ENCODE results near the gene CHCHD3.
"Not testable (repeated sequence)": the region's sequence is repeated elsewhere in the genome, so short reads cannot be mapped to it uniquely, and the experiment has no call there.

The CHCHD3 gene

DNA sequence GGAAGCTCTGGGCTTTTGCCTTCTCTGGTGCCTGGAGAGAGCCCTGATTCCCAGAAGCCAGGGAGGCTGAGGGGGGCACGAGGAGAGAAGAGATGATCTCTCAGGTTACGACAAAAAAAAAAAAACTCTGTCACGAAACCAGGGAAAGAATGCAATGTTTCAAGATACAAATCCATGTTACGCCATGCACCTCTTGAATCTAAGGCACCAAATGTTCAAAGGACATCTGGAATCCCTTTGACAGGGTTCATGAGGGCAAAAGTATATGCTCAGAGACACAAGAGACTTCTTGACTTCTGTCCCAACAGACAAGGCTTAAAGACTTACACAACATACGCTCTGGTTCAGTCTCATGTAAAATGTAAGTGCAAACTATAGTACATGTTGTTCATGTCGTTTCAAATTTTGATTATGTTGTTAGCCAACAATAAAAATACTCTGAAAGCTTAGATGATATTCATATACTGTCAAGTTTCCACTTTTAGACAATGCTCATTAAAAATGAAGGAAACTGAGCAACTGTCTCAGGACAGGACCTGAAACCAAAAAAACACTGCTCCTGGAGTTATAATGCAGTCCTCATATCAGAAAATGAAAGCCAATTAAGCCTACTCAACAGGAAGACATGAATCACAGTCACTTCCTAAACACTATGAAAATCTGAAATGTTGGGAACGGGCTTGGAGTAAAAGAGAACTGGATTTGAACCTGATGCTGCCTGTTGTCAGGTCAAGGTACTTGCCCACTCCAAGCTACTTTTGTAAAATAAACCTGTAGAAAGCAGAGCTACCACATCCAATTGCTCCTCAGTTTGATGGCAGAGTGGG lies 72.3 kb downstream of the CHCHD3 start:
- DNase-seq (ENCODE audit: low read depth in 4 of 4, low spot score in 1 of 4), result no peak

DNA sequence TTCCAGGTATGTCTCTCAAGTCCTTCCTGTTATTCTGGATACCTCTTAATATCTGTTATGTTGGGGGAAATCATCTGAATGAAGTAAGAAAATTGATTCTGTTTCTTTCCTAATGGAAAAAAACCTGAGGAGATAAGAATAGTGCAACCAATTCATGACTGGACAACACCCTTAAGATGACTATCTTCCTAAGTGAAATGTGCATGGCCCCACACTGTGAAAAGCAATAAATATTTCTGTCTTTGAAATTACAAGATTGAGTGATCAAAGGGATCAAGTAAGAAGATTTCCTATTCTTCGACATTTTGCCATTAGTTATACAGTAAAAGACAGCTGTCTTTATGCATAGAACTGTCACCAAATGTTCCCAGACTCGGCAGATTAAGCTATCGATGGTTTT lies 73.9 kb downstream of the CHCHD3 start:
- DNase-seq (ENCODE audit: low read depth in 4 of 4, low spot score in 1 of 4), result no peak

DNA sequence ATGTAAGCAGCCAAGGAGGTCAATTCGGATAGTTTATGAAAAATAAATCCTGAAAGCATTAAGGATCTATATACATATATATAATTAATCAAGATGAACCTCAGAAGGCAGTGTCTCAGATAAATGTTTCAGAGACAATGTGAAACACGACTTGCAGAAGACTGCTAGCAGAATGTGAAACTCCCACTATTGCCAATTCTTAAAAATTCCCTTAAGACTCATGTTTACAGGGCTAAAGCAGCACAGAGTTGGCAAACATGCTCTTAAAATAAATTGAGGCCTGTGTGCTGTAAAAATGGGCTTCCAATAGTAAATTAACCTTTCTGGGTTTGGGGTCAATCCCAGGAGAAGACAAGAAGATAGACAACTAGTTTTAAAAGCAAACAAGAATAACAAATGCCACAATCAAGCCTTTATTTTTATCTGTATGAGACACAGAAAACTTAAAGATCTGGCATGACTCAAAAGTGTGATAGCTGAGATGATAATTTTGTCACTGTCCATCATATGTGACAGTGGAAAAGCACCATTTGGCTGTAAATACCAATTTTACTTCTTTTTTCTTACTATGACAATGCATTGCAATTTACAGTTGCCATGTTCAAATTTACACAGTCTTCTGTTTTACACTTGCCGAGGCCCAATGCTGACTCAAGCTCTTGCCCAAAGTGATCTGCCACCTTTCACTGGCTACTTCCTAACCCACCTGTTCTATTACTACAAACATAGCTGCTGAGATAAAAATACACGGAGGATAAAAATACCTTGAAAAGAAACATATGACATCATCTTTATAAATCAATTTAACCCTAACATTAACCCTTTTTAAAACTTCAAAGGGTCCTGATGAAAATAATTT lies 78.6 kb downstream of the CHCHD3 start:
- no peak for DNase-seq (ENCODE audit: low read depth in 4 of 4, low spot score in 1 of 4)

DNA sequence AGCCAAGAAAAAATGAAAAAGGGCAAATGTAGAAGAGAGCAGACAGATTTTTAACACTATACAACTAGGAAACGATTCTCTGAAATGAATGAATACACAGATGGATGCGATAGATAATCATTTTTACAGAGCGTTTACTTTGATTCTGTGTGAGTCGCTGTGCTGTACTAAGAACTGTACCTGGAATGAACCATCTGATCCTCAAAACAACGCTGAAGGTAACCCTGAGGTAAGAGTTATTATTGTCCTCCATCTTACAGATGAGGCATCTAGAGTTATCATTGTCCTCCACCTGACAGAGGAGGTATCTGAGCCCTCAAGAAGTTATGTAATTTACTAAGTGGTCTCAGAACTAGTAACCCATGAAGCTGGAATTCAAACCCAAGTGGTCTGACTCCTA lies 80.2 kb downstream of the CHCHD3 start:
- DNase-seq (ENCODE audit: low read depth in 4 of 4, low spot score in 1 of 4), result no peak

DNA sequence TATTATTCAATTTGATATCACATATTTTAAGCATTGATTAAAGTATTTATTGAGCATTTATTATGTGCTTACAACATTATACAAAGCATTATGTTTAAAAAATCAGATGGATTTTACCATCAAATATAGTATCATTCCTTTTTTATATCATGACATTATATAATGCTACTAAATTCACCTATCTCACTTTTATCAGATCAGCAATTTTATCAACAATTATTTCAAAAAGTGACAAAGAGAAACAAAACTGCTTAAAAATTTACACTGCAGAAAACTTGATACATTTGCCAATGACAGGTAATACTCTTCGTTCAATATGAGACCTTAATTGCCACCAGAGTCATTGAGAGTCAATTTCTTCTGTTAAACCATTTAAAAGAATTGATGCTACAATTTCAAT lies 82.0 kb downstream of the CHCHD3 start:
- no peak for DNase-seq (ENCODE audit: low read depth in 4 of 4, low spot score in 1 of 4)

DNA sequence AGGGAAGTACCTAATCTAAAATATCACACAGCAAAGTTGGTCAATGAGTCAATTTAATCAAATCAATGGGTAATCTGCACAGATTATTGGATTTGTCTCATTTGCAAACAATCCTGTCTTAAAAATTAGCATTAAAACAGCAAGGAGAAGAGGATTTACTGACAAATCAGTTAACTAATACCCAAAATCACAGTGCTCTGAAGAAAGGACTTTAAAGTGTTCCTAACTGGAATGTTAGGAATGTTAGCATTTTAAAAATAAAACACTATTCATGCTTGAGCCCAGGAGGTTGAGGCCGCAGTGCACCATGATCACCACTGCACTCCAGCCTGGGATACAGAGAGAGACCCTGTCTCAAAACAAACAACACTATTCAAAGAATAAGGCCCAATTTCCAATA lies 83.1 kb downstream of the CHCHD3 start:
- DNase-seq (ENCODE audit: low read depth in 4 of 4, low spot score in 1 of 4), result no peak

DNA sequence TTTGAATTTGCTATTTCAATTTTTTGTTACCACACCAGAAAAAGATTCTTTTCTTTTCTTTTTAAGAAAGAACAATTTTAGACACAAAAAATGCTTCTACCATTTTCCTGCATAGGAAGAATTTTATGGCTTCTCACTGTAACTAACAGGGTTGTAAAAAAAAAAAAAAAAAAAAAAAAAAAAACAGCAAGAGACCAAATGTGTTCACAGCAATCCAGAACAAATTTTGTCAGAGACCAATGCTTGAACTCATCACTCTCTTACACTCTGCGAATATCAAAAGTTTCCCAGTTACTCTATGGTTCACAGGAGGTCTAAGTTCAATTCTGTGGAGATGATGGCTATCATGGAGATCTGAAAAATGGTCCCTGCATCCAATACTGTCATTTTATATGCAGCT lies 84.4 kb downstream of the CHCHD3 start:
- no peak for DNase-seq (ENCODE audit: low read depth in 4 of 4, low spot score in 1 of 4)

DNA sequence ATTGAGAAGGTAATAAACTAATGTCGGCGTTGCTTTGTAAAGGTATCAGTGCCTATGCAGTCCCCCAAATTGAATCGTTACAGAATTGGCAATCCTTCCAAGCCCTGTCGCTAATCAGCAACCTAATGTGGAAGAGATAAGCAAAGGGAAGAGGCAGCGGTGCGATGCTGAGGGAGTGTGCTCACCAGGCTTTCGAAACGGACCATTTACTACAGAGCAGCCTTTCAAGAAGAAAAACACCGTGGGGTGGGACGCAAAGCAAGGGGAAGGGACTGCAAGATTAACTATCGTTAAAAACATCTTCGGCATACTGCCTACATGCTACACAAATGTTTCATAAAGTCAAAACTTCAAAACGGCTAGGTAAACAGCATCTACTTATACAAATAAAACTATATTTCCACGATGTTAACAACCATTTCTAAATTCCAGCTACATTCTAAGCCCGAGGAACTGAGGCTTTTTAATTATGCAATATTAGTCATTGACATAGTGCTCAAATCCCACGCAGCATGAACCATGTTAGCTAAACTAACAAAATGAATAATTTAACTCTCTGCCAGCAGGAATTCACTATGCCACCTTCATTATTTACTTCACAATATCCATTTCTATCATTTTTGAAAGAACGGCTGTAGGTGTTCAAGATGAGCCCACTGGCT lies 85.2 kb downstream of the CHCHD3 start:
- DNase-seq (ENCODE audit: low read depth in 4 of 4, low spot score in 1 of 4), result no peak

DNA sequence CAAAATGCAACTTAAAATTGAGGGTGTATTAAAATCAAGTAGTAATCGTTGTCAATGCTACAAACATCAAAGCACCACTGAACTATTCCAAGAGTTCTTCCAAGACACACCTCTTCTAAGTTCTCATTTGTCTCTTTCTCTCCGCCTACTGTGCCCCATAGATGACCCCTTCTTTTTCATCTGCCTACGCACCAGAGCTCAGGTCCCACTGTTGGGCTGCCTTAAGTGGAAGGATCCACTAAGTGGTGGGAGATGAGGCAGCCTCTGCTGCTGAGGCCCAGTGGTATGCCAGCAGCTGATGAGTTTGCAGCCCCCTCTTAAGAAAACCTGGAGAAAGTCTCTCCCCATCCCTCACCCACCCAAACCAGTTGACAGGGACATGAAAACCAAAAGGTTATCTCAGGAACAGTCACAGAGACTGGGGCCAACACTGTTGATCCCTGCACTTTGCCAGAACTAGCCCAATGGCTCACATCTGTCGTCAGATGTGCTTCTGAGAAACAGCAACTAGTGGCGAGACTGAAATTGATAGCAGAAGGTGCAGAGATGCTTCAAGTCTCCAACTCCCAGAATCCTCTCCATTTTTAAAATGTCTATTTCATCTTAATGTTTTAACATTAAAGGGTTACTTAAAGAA lies 88.4 kb downstream of the CHCHD3 start:
- DNase-seq (ENCODE audit: low read depth in 4 of 4, low spot score in 1 of 4), result no peak

DNA sequence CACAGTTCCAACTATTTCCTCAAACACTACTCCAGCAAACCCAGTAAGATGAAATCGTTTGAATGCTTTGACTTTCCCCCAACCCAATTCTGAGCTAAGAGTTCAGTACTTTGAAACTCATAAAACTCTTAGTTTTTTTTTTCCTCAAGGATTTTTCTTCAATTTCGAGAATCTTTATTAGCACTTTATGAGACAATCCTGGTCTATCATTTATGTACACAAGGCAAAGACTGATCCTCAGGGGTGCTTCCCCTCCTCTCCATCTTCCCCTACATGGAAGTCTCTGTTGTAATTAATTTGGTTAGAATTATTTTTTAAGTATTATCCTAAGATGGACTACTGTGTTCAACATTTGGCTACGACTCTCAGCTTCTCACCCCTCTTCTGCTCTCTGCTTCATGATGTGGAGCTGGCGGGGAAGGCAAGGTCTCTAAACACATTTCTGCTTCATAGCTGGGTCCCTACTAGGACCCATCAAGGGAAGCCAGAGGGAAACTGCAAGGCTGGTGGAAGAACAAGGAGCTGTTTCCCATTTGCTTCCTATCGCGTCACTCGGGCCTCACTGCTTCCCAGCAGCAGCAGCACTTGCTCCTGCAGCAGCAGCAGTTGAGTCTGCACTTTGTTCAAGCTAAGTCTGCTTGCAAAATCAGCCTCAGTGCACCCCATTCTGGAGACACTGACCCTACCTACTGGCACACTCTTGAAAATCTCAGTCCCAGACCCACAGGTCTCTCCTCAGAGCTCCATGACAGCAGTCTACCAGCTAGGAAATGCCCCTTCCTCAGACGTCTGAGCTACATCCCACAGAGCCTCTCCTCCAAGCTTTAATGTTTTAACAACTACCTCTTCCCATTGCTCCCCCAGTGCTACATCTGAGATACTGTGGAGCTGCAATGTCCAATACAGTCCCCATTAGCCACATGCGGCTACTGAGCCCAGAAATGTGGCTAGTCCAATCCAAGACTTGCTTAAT lies 90.0 kb downstream of the CHCHD3 start:
- DNase-seq (ENCODE audit: low read depth in 4 of 4, low spot score in 1 of 4), result no peak

DNA sequence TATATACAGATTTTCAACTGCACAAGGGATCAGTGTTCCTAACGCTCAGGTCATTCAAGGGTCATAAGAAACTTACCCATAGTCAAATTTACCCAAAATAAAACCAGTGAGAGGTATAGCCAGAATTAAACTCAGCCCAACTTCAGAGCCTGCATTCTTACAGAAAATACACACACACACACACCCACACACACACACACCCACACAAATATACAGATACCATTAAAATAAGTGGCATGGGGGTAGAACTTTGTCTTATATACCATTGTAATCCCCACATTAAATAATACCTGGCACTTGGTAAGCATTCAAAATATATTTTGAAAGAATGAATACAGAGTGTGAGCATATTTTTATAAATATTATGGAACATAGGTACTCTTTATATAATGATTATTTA lies 93.8 kb downstream of the CHCHD3 start:
- no peak for DNase-seq (ENCODE audit: low read depth in 4 of 4, low spot score in 1 of 4)

DNA sequence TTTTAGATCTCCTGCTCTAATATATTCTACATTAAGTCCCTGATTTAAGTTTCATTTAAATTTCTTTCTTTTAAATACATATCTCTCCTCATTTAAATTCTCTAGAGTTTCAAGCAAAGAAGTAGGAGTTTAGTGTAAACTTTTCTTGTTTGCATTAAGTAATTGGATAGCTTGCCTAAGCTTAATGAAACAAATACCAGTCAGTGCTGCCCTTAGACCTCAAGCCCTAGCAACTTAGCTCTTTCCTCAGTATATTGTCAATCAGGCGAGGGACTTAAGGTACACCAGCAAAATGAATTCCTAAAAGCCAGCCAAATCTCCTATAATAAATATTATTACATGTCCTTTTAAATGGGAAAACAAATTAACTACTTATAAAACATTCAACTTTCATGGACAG lies 101.5 kb downstream of the CHCHD3 start:
- no peak for DNase-seq (ENCODE audit: low read depth in 4 of 4, low spot score in 1 of 4)

DNA sequence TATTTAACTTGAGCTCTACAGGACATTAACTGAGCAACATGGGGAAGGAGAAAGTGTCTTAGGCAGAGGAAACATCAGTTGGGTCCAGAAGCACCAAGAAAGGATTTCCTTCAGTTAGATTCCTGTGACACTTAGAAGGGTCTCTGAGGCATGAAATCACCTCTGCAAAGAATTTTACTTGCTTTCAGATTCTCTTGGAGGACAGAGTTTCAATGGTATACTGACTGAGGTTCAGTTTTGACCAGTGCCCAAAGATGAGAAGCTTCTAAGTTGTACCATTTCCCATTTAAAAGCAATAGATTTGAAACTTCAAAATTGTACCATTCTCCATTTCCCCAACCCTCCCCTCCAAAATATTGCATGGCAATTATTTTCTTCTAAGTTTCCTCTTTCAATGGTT lies 102.4 kb downstream of the CHCHD3 start:
- no peak for DNase-seq (ENCODE audit: low read depth in 4 of 4, low spot score in 1 of 4)

DNA sequence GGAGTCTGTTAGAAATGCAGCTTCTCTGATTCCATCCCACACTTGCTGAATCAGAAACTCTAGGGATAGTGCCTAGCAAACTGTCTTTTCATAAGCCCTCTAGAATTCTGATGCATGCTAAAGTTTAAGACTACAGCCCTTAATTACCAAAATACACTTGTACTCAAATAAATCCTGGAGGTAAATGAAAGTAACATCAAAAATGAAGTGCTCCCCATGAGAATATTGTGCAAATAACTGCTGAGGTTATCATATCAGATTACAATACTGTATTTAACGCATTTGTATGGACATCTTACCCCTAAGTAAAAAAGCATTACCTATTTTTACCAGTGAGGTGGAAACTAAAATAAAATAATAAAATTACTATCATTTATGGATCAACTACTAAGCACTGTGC lies 104.7 kb downstream of the CHCHD3 start:
- no peak for DNase-seq (ENCODE audit: low read depth in 4 of 4, low spot score in 1 of 4)

DNA sequence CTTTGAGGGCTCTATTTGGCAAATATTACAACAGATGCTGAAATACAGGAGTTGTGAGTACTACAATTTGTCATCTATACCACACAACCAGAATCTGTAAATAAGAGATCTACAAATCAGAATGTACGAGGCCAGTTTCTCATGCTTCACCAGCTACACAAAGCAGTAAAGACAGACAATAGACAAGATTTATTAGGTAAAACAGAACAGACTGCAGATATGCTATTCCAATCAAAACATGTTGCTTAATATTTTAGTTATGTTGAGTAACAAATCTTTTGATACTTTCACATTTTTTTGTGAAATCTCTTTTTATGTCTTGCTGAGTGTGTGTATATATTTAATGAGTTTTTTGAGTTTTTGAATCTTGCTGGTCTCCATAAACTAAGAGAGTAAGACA lies 109.1 kb downstream of the CHCHD3 start:
- no peak for DNase-seq (ENCODE audit: low read depth in 4 of 4, low spot score in 1 of 4)

DNA sequence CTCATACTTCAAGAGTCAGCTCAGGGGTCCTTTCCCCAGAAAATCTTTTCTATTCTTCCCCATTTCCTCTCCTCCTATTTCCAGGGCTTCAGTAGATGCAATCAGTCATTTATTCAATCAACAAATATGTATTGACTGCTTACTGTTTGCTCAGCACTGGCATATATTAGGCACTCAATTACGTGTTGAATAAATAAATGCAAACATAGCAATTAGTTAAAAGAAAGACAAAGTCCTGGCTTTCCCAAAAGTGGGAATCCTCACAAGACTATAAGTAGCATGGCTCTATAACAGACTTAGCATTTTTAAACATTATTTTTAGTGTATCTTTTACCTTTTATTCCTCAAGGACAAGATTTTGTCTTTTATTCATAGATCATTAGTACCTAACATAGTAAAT lies 111.6 kb downstream of the CHCHD3 start:
- no peak for DNase-seq (ENCODE audit: low read depth in 4 of 4, low spot score in 1 of 4)

DNA sequence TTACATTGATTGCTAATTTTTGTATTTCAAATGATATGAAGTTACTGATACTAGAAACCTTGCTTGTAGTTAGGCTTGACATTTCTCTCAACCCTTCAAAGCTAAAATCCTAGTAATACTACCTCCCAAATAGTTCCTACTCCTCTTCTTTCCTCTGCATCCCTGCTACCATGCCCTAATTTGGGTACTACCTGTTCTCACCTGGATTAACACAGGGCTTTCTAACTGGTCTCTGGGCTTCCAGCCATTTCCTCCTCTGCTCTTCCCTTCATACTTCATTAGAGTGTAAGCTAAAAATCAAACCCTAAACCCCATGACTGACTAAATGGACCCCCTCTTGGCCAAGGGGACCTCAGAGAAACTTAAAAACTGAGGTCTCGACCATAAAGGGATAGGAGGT lies 112.4 kb downstream of the CHCHD3 start:
- DNase-seq (ENCODE audit: low read depth in 4 of 4, low spot score in 1 of 4), result no peak

DNA sequence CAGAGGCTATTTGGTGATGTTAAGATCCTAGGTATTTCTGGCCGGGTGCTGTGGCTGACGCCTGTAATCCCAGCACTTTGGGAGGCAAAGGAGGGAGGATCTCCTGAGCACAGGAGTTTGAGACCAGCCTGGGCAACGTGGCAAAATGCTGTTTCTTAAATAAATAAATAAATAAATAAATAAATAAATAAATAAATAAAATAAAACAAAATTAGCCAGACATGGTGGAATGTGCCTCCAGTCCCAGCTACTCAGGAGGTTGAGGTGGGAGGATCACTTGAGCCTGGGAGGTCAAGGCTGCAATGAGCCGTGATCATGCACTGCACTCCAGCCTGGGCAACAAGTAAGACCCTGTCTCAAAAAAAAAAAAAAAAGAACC lies 114.4 kb downstream of the CHCHD3 start:
- DNase-seq (ENCODE audit: low read depth in 4 of 4, low spot score in 1 of 4), result not testable (repeated sequence)

DNA sequence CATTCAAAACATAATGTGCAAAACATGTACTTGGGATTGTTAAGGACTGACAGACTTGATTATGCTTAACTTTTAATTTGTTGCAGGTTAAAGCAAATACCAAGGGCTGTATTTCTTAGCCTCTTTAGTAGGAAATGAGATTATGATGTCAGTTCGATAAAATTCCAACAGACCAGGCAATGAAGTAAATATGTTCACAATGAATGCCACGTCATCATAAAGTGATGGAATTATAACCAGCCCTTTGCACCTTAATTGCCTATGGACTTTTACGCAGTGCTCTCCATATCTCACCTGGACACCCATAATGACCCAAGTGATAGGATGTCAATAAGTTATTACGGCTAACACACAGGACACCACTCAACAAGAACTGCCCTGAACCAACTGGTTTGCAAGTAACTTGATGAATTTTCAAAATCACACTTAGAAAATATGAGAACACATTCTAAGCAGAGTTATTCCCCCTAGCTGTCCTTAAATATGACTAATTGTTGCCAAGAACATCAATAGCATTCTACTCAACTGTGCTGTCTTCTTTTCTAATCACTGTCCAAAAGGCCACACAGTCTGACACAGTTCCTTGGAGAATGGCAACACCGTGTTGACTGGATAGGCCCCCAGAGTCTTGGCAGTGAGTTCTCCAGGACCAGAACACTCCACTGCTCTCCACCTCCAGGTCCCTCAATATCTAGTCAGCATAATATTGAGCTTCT lies 115.0 kb downstream of the CHCHD3 start:
- no peak for DNase-seq (ENCODE audit: low read depth in 4 of 4, low spot score in 1 of 4)

DNA sequence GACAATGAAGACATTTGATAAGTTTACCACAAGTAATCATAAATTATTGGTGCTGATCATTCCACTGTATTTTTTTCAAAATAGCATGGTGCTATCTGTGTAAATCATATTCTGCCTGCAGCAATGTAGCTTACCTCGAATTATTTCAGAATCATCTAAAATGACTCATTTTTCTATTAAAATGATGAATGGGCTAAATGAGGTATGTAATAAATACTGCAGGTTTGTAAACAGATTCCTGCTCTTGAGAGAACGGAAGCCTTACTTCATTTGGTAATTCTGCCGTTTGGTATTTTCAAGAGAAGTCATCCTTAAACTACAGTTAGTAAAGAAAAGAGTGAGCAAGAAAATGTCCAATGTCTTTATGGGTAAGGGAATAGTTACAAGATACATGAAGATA lies 115.9 kb downstream of the CHCHD3 start:
- DNase-seq (ENCODE audit: low read depth in 4 of 4, low spot score in 1 of 4), result no peak

Measured in stimulated activated CD4-positive, alpha-beta T cell treated with anti-CD3 and anti-CD28 coated beads, Interleukin-1b, Interleukin-23, amount 100 ng/mL, for 24 hours (primary cell).